Left lung (tissue), 10 donors: ENCODE results near the gene HMGB1. TPM values are rescaled to one million over a fixed set of nuclear protein-coding genes. Genes with fewer than 3 reads are reported as not detected.
A peak's percentile ranks its signal among the peaks of the same experiment; 100 is the strongest.

ENCODE experiments used
- ATAC-seq: fragments of 200-7000 bp; cut with Tn5 transposase; one replicate; pipeline ENCODE4 v1.9.1; 2020; ENCODE audit warnings: moderate library complexity
- DNase-seq, 4 donors: peaks; one replicate each; pipeline ENCODE4 v3.0.0-alpha.2; 2013 to 2020
- H3K27ac ChIP-seq, 2 donors: fragments of 200-600 bp; sonication (generic) in 1 of 2; one replicate each; pipeline versions ENCODE4 v1.5.0 to v1.8.0; 2020 to 2021
- H3K27me3 ChIP-seq, 2 donors: fragments of 200-600 bp; sonication (generic) in 1 of 2; one replicate each; pipeline versions ENCODE4 v1.5.0 to v1.8.0; 2020 to 2021
- H3K36me3 ChIP-seq, 2 donors: fragments of 200-600 bp; sonication (generic) in 1 of 2; one replicate each; pipeline versions ENCODE4 v1.5.0 to v1.8.0; 2020 to 2021
- H3K4me1 ChIP-seq, 2 donors: fragments of 200-600 bp; one replicate each; pipeline ENCODE4 v1.8.0; 2021
- H3K4me3 ChIP-seq, 2 donors: fragments of 200-600 bp; sonication (generic) in 1 of 2; one replicate each; pipeline versions ENCODE4 v1.5.0 to v1.8.0; 2020 to 2021; ENCODE audit warnings: mild to moderate bottlenecking in 1 of 2
- H3K9me3 ChIP-seq, 2 donors: fragments of 200-600 bp; sonication (generic) in 1 of 2; one replicate each; pipeline versions ENCODE4 v1.5.0 to v1.8.0; 2020 to 2021
- CTCF ChIP-seq, 2 donors: fragments of 200-600 bp; sonication (generic) in 1 of 2; IDR thresholded peaks; one replicate each; pipeline versions ENCODE4 v1.5.0 to v1.8.0; 2021; ENCODE audit warnings: antibody characterized with exemption in 2 of 2
- intact Hi-C, 2 donors: fragments of 100-400 bp; cut with DNase I; formaldehyde crosslinking; loops; one replicate each; pipeline versions ENCODE4 v1.11.2 to v1.14.2; 2022
- polyA plus RNA-seq, 6 donors: library from polyadenylated mRNA; unstranded; fragments of 120-200 nt; gene quantifications; one replicate each; pipeline ENCODE4 v1.2.1, GENCODE V29; 2013; ENCODE audit not compliant: insufficient read length in 6 of 6
- total RNA-seq, 2 donors: library from RNA; stranded (reverse); fragmentation: NEBNext Ultra II Directional; extraction: Animal tissue kit (Norgen Biotek cat#: 25700); gene quantifications; one replicate each; pipeline ENCODE4 v1.2.1, GENCODE V29; 2021
- donor health status: DM: no; HTN: yes; CAD: no.
- donor health status: DM: no; HTN: no; CAD: no.

HMGB1 gene
- total and polyA plus RNA-seq, 8 donors = 249 to 976 (median 765) TPM

DNA sequence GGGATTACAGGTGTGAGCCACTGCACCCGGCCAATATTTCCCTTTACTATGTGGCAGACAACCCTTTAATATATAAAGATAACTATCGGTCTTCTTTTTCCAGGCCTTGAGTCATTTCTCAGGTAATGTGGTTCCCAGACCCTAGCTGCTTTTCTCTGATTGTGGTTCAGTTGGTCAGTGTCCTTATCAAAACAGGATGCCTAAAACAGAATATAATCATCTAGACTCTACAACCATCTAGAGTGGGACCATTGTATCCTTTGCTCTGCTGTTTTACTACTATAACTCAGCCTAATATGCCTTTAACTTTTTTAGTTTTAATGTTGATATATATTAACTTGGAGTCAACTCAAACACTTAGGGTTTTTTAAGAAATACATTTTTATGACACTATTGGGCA lies 30.0 kb upstream of the HMGB1 start:
- DNase-seq = no peak
- no peaks in the 10 kb centered on the region for H3K27me3 ChIP-seq
- H3K36me3 ChIP-seq = no peaks in the 10 kb centered on the region
- no peak for ATAC-seq
- H3K9me3 ChIP-seq = no peaks in the 10 kb centered on the region
- no peak overlapping the region for H3K27ac ChIP-seq
- no peaks in the 10 kb centered on the region for H3K4me1 ChIP-seq
- intact Hi-C loops = no loop called here
- TF ChIP-seq CTCF (IDR thresholded peaks at IDR 0.05) = no peak
- no peak overlapping the region for H3K4me3 ChIP-seq

GRCh38 chr13:30493658-30494381 lies 28.1 kb upstream of the HMGB1 start:
- intact Hi-C loops = no loop called here
- ATAC-seq = no peak
- no peak for DNase-seq
- H3K4me3 ChIP-seq = no peak overlapping the region
- no peaks in the 10 kb centered on the region for H3K36me3 ChIP-seq
- H3K9me3 ChIP-seq = no peaks in the 10 kb centered on the region
- no peaks in the 10 kb centered on the region for H3K27me3 ChIP-seq
- H3K27ac ChIP-seq = no peak overlapping the region
- TF ChIP-seq CTCF (IDR thresholded peaks at IDR 0.05) = no peak
- H3K4me1 ChIP-seq = no peaks in the 10 kb centered on the region

- no peak for TF ChIP-seq CTCF (IDR thresholded peaks at IDR 0.05)
- H3K36me3 ChIP-seq = no peaks in the 10 kb centered on the region
- intact Hi-C loops = no loop called here
- H3K27ac ChIP-seq = peak overlapping the region in 1 of 2 donors; percentile 65
- no peaks in the 10 kb centered on the region for H3K9me3 ChIP-seq
- H3K4me3 ChIP-seq = no peak overlapping the region
- ATAC-seq = peak; percentile 47
- DNase-seq = no peak
- H3K4me1 ChIP-seq = no peaks in the 10 kb centered on the region
- no peaks in the 10 kb centered on the region for H3K27me3 ChIP-seq
These were observed 21.3 kb upstream of the HMGB1 start for GRCh38 chr13:30487075-30487470.

- Histone ChIP-seq H3K27me3 (no peaks in the 10 kb centered on the region), H3K4me3 (no peak overlapping the region), H3K4me1 (no peaks in the 10 kb centered on the region), H3K27ac (peak overlapping the region in 1 of 2 donors; percentile 65), H3K9me3 (no peaks in the 10 kb centered on the region), H3K36me3 (no peaks in the 10 kb centered on the region)
- intact Hi-C loops = no loop called here
- DNase-seq (peak in 2 of 4 donors; percentile 62 to 74), ATAC-seq (peak; percentile 94)
- no peak for TF ChIP-seq CTCF (IDR thresholded peaks at IDR 0.05)
These were observed 20.7 kb upstream of the HMGB1 start for GRCh38 chr13:30486230-30487074.

DNA sequence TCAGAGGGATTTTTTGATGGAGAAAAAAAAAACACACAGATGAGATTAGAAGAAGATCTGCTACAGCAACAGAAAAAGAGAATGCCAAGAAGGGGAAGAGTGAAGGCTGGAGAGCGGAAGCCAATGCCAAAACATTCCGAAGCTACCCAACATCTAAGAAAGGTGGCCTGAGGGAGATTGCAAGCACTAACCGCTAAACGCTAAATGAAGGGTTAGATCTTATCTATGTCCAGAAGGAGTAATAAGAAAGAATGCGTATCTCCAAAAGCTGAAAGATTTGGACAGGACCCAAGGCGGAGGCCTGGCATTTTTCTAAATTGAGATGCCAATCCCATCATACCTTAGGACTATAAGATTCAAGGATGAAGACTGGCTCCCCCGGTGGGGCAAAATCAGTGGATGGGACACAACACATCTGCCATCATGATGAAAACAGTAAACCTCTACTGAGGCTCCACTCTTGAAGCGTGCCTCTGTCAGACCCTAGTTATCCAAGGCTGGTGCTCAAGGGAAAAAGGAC lies 15.6 kb upstream of the HMGB1 start:
- intact Hi-C loops = no loop called here
- no peak for TF ChIP-seq CTCF (IDR thresholded peaks at IDR 0.05)
- no peaks in the 10 kb centered on the region for H3K27me3 ChIP-seq
- ATAC-seq (no peak), DNase-seq (no peak)
- H3K4me1 ChIP-seq = no peaks in the 10 kb centered on the region
- no peaks in the 10 kb centered on the region for H3K36me3 ChIP-seq
- H3K27ac ChIP-seq = no peak overlapping the region
- H3K9me3 ChIP-seq = no peaks in the 10 kb centered on the region
- H3K4me3 ChIP-seq = no peak overlapping the region
